HG02763 (cell line): Measurements from ENCODE around the gene TMEM254.
"Not testable (repeated sequence)": the region's sequence is repeated elsewhere in the genome, so short reads cannot be mapped to it uniquely, and the experiment has no call there.

ENCODE experiments used
- ATAC-seq: cut with Tn5 transposase; IDR thresholded peaks from one replicate; pipeline ENCODE4 v1.9.1; 2021; ENCODE audit warnings: mild to moderate bottlenecking, moderate library complexity; ENCODE audit not compliant: unreplicated experiment

Gene TMEM254

GRCh38 chr10:80078448-80079311, at the start of gene TMEM254:
Gene TMEM254, plus strand, starts transcription at chr10:80078665. Its CDS starts 35 bp downstream, at chr10:80078700.
- ATAC-seq: peak; percentile 85

- ATAC-seq: peak; percentile 73
Measured at GRCh38 chr10:80029205-80029604, 49.3 kb upstream of the TMEM254 start.

- not testable (repeated sequence) for ATAC-seq
Measured at GRCh38 chr10:80029865-80030264, 48.6 kb upstream of the TMEM254 start.

- no peak for ATAC-seq
Measured at GRCh38 chr10:80032503-80032902, 46.0 kb upstream of the TMEM254 start.

- not testable (repeated sequence) for ATAC-seq
Measured at GRCh38 chr10:80034766-80035165, 43.7 kb upstream of the TMEM254 start.

- not testable (repeated sequence) for ATAC-seq
Measured at GRCh38 chr10:80035430-80035829, 43.0 kb upstream of the TMEM254 start.

GRCh38 chr10:80036921-80037500, 41.5 kb upstream of the TMEM254 start:
- not testable (repeated sequence) for ATAC-seq

- ATAC-seq: not testable (repeated sequence)
Measured at GRCh38 chr10:80038226-80038625, 40.2 kb upstream of the TMEM254 start.

GRCh38 chr10:80041162-80041561, 37.3 kb upstream of the TMEM254 start:
- no peak for ATAC-seq

GRCh38 chr10:80044935-80045334, 33.5 kb upstream of the TMEM254 start:
- ATAC-seq: peak; percentile 49

GRCh38 chr10:80046629-80047441, 31.6 kb upstream of the TMEM254 start:
- peak; percentile 76 for ATAC-seq

GRCh38 chr10:80050752-80051151, 27.7 kb upstream of the TMEM254 start:
- no peak for ATAC-seq

GRCh38 chr10:80051993-80052392, 26.5 kb upstream of the TMEM254 start:
- ATAC-seq: no peak

- no peak for ATAC-seq
Measured at GRCh38 chr10:80055760-80056159, 22.7 kb upstream of the TMEM254 start.

GRCh38 chr10:80057171-80057570, 21.3 kb upstream of the TMEM254 start:
- no peak for ATAC-seq

GRCh38 chr10:80064120-80064886, 14.2 kb upstream of the TMEM254 start:
- no peak for ATAC-seq

- no peak for ATAC-seq
Measured at GRCh38 chr10:80066809-80067208, 11.7 kb upstream of the TMEM254 start.

GRCh38 chr10:80067821-80068220, 10.6 kb upstream of the TMEM254 start:
- ATAC-seq: not testable (repeated sequence)

GRCh38 chr10:80068270-80068669, 10.2 kb upstream of the TMEM254 start:
- ATAC-seq: no peak

- no peak for ATAC-seq
Measured at GRCh38 chr10:80070057-80070456, 8.4 kb upstream of the TMEM254 start.

- ATAC-seq: no peak
Measured at GRCh38 chr10:80072584-80072983, 5.9 kb upstream of the TMEM254 start.
